Natural killer cell (primary cell): ENCODE measurements around the gene RAB1A. TPM values are rescaled to one million over a fixed set of nuclear protein-coding genes. Genes with fewer than 3 reads are reported as not detected.

Experiments
- ATAC-seq, 3 donors: fragments of 150-1000 bp in 2 of 3; fragments of 200-7000 bp in 1 of 3; cut with Tn5 transposase; 1 replicate in 1 of 3; 2 replicates in 2 of 3; pipeline ENCODE4 v1.10.0; 2021; ENCODE audit warnings: mild to moderate bottlenecking in 2 of 3, moderate library complexity in 2 of 3
- DNase-seq, 2 donors: peaks; one replicate each; pipeline versions ENCODE4 v3.0.0 to v3.0.0-alpha.2; 2013 to 2021; ENCODE audit warnings: mixed read lengths in 1 of 2
- H3K27ac ChIP-seq: one replicate; pipeline ENCODE4 v1.5.1; 2013; ENCODE audit warnings: mild to moderate bottlenecking, low read length
- H3K27me3 ChIP-seq: one replicate; pipeline ENCODE4 v1.6.1; 2013; ENCODE audit warnings: low read length; ENCODE audit not compliant: control insufficient read depth, insufficient read depth
- H3K36me3 ChIP-seq: one replicate; pipeline ENCODE4 v1.6.1; 2013; ENCODE audit warnings: low read length; ENCODE audit not compliant: control insufficient read depth, insufficient read depth
- H3K4me1 ChIP-seq: one replicate; pipeline ENCODE4 v1.6.1; 2013; ENCODE audit warnings: low read length; ENCODE audit not compliant: control insufficient read depth, insufficient read depth
- H3K4me3 ChIP-seq: one replicate; pipeline ENCODE4 v1.5.1; 2013; ENCODE audit warnings: low read length
- H3K9me3 ChIP-seq: one replicate; pipeline ENCODE4 v1.6.1; 2013; ENCODE audit warnings: low read length; ENCODE audit not compliant: control insufficient read depth, insufficient read depth
- H3K27ac Mint-ChIP-seq, 2 donors: one replicate each; pipeline ENCODE4 v1.8.0; 2022; ENCODE audit warnings: mild to moderate bottlenecking in 2 of 2, mixed read lengths in 2 of 2, moderate library complexity in 1 of 2
- H3K27me3 Mint-ChIP-seq, 2 donors: one replicate each; pipeline ENCODE4 v1.8.0; 2022; ENCODE audit warnings: low read depth in 2 of 2, mixed read lengths in 2 of 2
- H3K36me3 Mint-ChIP-seq: one replicate; pipeline ENCODE4 v1.8.0; 2022; ENCODE audit warnings: mixed read lengths
- H3K4me1 Mint-ChIP-seq, 2 donors: one replicate each; pipeline ENCODE4 v1.8.0; 2022; ENCODE audit warnings: mixed read lengths in 2 of 2
- H3K4me3 Mint-ChIP-seq: one replicate; pipeline ENCODE4 v1.8.0; 2022; ENCODE audit warnings: mild to moderate bottlenecking, moderate library complexity, mixed read lengths
- H3K9me3 Mint-ChIP-seq, 2 donors: one replicate each; pipeline ENCODE4 v1.8.0; 2022; ENCODE audit warnings: mixed read lengths in 2 of 2
- CTCF ChIP-seq: fragments of 200-600 bp; IDR thresholded peaks from one replicate; pipeline ENCODE4 v1.8.0; 2022; ENCODE audit warnings: antibody characterized with exemption
- WGBS: methylation state at CpG from one replicate; pipeline ENCODE4 v1.1.7; 2013; ENCODE audit warnings: missing lambda C conversion rate; ENCODE audit not compliant: insufficient coverage; 5-methylcytosine and 5-hydroxymethylcytosine counted together
- intact Hi-C: fragments of 100-400 bp; cut with micrococcal nuclease; formaldehyde crosslinking; loops from one replicate; pipeline ENCODE4 v1.14.2; 2022
- total RNA-seq, 4 donors: library from RNA; stranded (reverse); fragments of 120-200 nt in 1 of 4; gene quantifications; one replicate each; pipeline versions ENCODE4 v1.2.3 to v1.2.4, GENCODE V29; 2013 to 2022

The RAB1A gene
- total RNA-seq, 3 donors from 2014 or later (not counting 1 experiment from before 2014, with no cell fraction given), result 83.5 to 101 (median 93.6) TPM

- no peak for ATAC-seq
- no peaks in the 10 kb centered on the region for H3K36me3 ChIP-seq
- H3K9me3 ChIP-seq, result no peaks in the 10 kb centered on the region
- no peaks in the 10 kb centered on the region for H3K4me1 ChIP-seq
- no peak for DNase-seq
- intact Hi-C loops, result no loop called here
- peaks cover 4 to 6% of the 10 kb centered on the region in 2 donors for H3K4me1 Mint-ChIP-seq
- no peaks in the 10 kb centered on the region for H3K9me3 Mint-ChIP-seq
- H3K4me3 Mint-ChIP-seq, result no peak overlapping the region
- H3K4me3 ChIP-seq, result no peak overlapping the region
- no peak for TF ChIP-seq CTCF
- no peaks in the 10 kb centered on the region for H3K36me3 Mint-ChIP-seq
- no peaks in the 10 kb centered on the region for H3K27me3 ChIP-seq
- WGBS, result 48% methylated on average over 2 of the region's 2 CpGs
- no peak overlapping the region for H3K27ac Mint-ChIP-seq
- H3K27me3 Mint-ChIP-seq, result peaks cover 0 to 6% of the 10 kb centered on the region in 2 donors
- no peak overlapping the region for H3K27ac ChIP-seq
Measured at GRCh38 chr2:65164426-65164891, 34.6 kb upstream of the RAB1A start.

GRCh38 chr2:65161551-65162100 lies 31.7 kb upstream of the RAB1A start:
- H3K4me1 Mint-ChIP-seq, result peaks cover 4 to 7% of the 10 kb centered on the region in 2 donors
- Histone ChIP-seq H3K27me3 (no peaks in the 10 kb centered on the region), H3K27ac (no peak overlapping the region), H3K4me3 (no peak overlapping the region), H3K4me1 (no peaks in the 10 kb centered on the region), H3K9me3 (no peaks in the 10 kb centered on the region), H3K36me3 (no peaks in the 10 kb centered on the region)
- intact Hi-C loops, result no loop called here
- TF ChIP-seq CTCF, result no peak
- no peak overlapping the region for H3K4me3 Mint-ChIP-seq
- ATAC-seq (no peak), DNase-seq (no peak)
- WGBS, result 91% methylated on average over 9 of the region's 9 CpGs
- H3K27me3 Mint-ChIP-seq, result peaks cover 0 to 6% of the 10 kb centered on the region in 2 donors
- no peak overlapping the region for H3K27ac Mint-ChIP-seq
- no peaks in the 10 kb centered on the region for H3K36me3 Mint-ChIP-seq
- H3K9me3 Mint-ChIP-seq, result no peaks in the 10 kb centered on the region

- Histone ChIP-seq H3K36me3 (no peaks in the 10 kb centered on the region), H3K4me1 (no peaks in the 10 kb centered on the region), H3K4me3 (no peak overlapping the region), H3K27me3 (no peaks in the 10 kb centered on the region), H3K9me3 (no peaks in the 10 kb centered on the region), H3K27ac (no peak overlapping the region)
- TF ChIP-seq CTCF, result no peak
- Mint-ChIP-seq H3K27me3 (peaks cover 0 to 6% of the 10 kb centered on the region in 2 donors), H3K9me3 (no peaks in the 10 kb centered on the region), H3K4me3 (no peak overlapping the region), H3K27ac (no peak overlapping the region), H3K36me3 (no peaks in the 10 kb centered on the region), H3K4me1 (peaks cover 4 to 7% of the 10 kb centered on the region in 2 donors)
- 13% methylated on average over 2 of the region's 2 CpGs for WGBS
- intact Hi-C loops, result no loop called here
- DNase-seq (no peak), ATAC-seq (no peak)
Measured at GRCh38 chr2:65159906-65160305, 30.0 kb upstream of the RAB1A start.

- Mint-ChIP-seq H3K27ac (no peak overlapping the region), H3K4me3 (no peak overlapping the region), H3K4me1 (peaks cover 4 to 7% of the 10 kb centered on the region in 2 donors), H3K36me3 (no peaks in the 10 kb centered on the region), H3K9me3 (no peaks in the 10 kb centered on the region), H3K27me3 (peaks cover 0 to 6% of the 10 kb centered on the region in 2 donors)
- intact Hi-C loops, result no loop called here
- 96% methylated on average over 6 of the region's 6 CpGs for WGBS
- Histone ChIP-seq H3K27me3 (no peaks in the 10 kb centered on the region), H3K4me3 (no peak overlapping the region), H3K9me3 (no peaks in the 10 kb centered on the region), H3K4me1 (no peaks in the 10 kb centered on the region), H3K27ac (no peak overlapping the region), H3K36me3 (no peaks in the 10 kb centered on the region)
- DNase-seq (no peak), ATAC-seq (no peak)
- no peak for TF ChIP-seq CTCF
Measured at GRCh38 chr2:65159261-65159660, 29.4 kb upstream of the RAB1A start.
